ENCODE results near the gene CTNNBL1.

Gene CTNNBL1

GRCh38 chr20:37872161-37872560 is 178.3 kb downstream of the CTNNBL1 start:
- Histone ChIP-seq H3K4me1 (ENCODE audit: control insufficient read depth, insufficient read depth, low read length) (peaks cover 12% of the 10 kb centered on the region), H3K36me3 (ENCODE audit: control insufficient read depth, insufficient read depth, low read length) (peaks cover 17% of the 10 kb centered on the region), H3K4me3 (ENCODE audit: low read depth, low read length) (no peak overlapping the region), H3K9me3 (ENCODE audit: control insufficient read depth, insufficient read depth, low read length) (no peaks in the 10 kb centered on the region), H3K9ac (ENCODE audit: low read depth, low read length) (no peak overlapping the region), H3K27me3 (ENCODE audit: control insufficient read depth, insufficient read depth, low read length) (no peaks in the 10 kb centered on the region)

- Histone ChIP-seq H3K9ac (ENCODE audit: low read depth, low read length) (no peak overlapping the region), H3K36me3 (ENCODE audit: control insufficient read depth, insufficient read depth, low read length) (peaks cover 17% of the 10 kb centered on the region), H3K4me1 (ENCODE audit: control insufficient read depth, insufficient read depth, low read length) (peaks cover 7% of the 10 kb centered on the region), H3K4me3 (ENCODE audit: low read depth, low read length) (no peak overlapping the region), H3K9me3 (ENCODE audit: control insufficient read depth, insufficient read depth, low read length) (no peaks in the 10 kb centered on the region), H3K27me3 (ENCODE audit: control insufficient read depth, insufficient read depth, low read length) (no peaks in the 10 kb centered on the region)
Measured at GRCh38 chr20:37873884-37874283, 180.1 kb downstream of the CTNNBL1 start.

- Histone ChIP-seq H3K9me3 (ENCODE audit: control insufficient read depth, insufficient read depth, low read length) (no peaks in the 10 kb centered on the region), H3K4me3 (ENCODE audit: low read depth, low read length) (no peak overlapping the region), H3K9ac (ENCODE audit: low read depth, low read length) (no peak overlapping the region), H3K27me3 (ENCODE audit: control insufficient read depth, insufficient read depth, low read length) (no peaks in the 10 kb centered on the region), H3K4me1 (ENCODE audit: control insufficient read depth, insufficient read depth, low read length) (no peaks in the 10 kb centered on the region), H3K36me3 (ENCODE audit: control insufficient read depth, insufficient read depth, low read length) (peaks cover 11% of the 10 kb centered on the region)
Measured at GRCh38 chr20:37875460-37876175, 181.8 kb downstream of the CTNNBL1 start.

- no peaks in the 10 kb centered on the region for H3K9me3 ChIP-seq (ENCODE audit: control insufficient read depth, insufficient read depth, low read length)
- no peaks in the 10 kb centered on the region for H3K27me3 ChIP-seq (ENCODE audit: control insufficient read depth, insufficient read depth, low read length)
- no peaks in the 10 kb centered on the region for H3K4me1 ChIP-seq (ENCODE audit: control insufficient read depth, insufficient read depth, low read length)
- no peak overlapping the region for H3K9ac ChIP-seq (ENCODE audit: low read depth, low read length)
- no peak overlapping the region for H3K4me3 ChIP-seq (ENCODE audit: low read depth, low read length)
- H3K36me3 ChIP-seq (ENCODE audit: control insufficient read depth, insufficient read depth, low read length), result peaks cover 10% of the 10 kb centered on the region
Measured at GRCh38 chr20:37876863-37877262, 183.0 kb downstream of the CTNNBL1 start.

- Histone ChIP-seq H3K27me3 (ENCODE audit: control insufficient read depth, insufficient read depth, low read length) (no peaks in the 10 kb centered on the region), H3K36me3 (ENCODE audit: control insufficient read depth, insufficient read depth, low read length) (peaks cover 3% of the 10 kb centered on the region), H3K4me3 (ENCODE audit: low read depth, low read length) (no peak overlapping the region), H3K9me3 (ENCODE audit: control insufficient read depth, insufficient read depth, low read length) (no peaks in the 10 kb centered on the region), H3K9ac (ENCODE audit: low read depth, low read length) (no peak overlapping the region), H3K4me1 (ENCODE audit: control insufficient read depth, insufficient read depth, low read length) (no peaks in the 10 kb centered on the region)
Measured at GRCh38 chr20:37877832-37878772, 184.3 kb downstream of the CTNNBL1 start.

GRCh38 chr20:37878835-37879599 is 185.2 kb downstream of the CTNNBL1 start:
- no peaks in the 10 kb centered on the region for H3K9me3 ChIP-seq (ENCODE audit: control insufficient read depth, insufficient read depth, low read length)
- peaks cover 3% of the 10 kb centered on the region for H3K36me3 ChIP-seq (ENCODE audit: control insufficient read depth, insufficient read depth, low read length)
- H3K9ac ChIP-seq (ENCODE audit: low read depth, low read length), result no peak overlapping the region
- H3K4me1 ChIP-seq (ENCODE audit: control insufficient read depth, insufficient read depth, low read length), result no peaks in the 10 kb centered on the region
- no peaks in the 10 kb centered on the region for H3K27me3 ChIP-seq (ENCODE audit: control insufficient read depth, insufficient read depth, low read length)
- no peak overlapping the region for H3K4me3 ChIP-seq (ENCODE audit: low read depth, low read length)

GRCh38 chr20:37879843-37880242 is 186.0 kb downstream of the CTNNBL1 start:
- Histone ChIP-seq H3K27me3 (ENCODE audit: control insufficient read depth, insufficient read depth, low read length) (no peaks in the 10 kb centered on the region), H3K4me3 (ENCODE audit: low read depth, low read length) (no peak overlapping the region), H3K4me1 (ENCODE audit: control insufficient read depth, insufficient read depth, low read length) (no peaks in the 10 kb centered on the region), H3K36me3 (ENCODE audit: control insufficient read depth, insufficient read depth, low read length) (peaks cover 3% of the 10 kb centered on the region), H3K9ac (ENCODE audit: low read depth, low read length) (no peak overlapping the region), H3K9me3 (ENCODE audit: control insufficient read depth, insufficient read depth, low read length) (no peaks in the 10 kb centered on the region)

GRCh38 chr20:37880726-37881591 is 187.1 kb downstream of the CTNNBL1 start:
- no peaks in the 10 kb centered on the region for H3K9me3 ChIP-seq (ENCODE audit: control insufficient read depth, insufficient read depth, low read length)

GRCh38 chr20:37881601-37882343 is 187.9 kb downstream of the CTNNBL1 start:
- Histone ChIP-seq H3K4me1 (ENCODE audit: control insufficient read depth, insufficient read depth, low read length) (no peaks in the 10 kb centered on the region), H3K27me3 (ENCODE audit: control insufficient read depth, insufficient read depth, low read length) (no peaks in the 10 kb centered on the region), H3K36me3 (ENCODE audit: control insufficient read depth, insufficient read depth, low read length) (no peaks in the 10 kb centered on the region), H3K9ac (ENCODE audit: low read depth, low read length) (no peak overlapping the region), H3K9me3 (ENCODE audit: control insufficient read depth, insufficient read depth, low read length) (no peaks in the 10 kb centered on the region), H3K4me3 (ENCODE audit: low read depth, low read length) (no peak overlapping the region)

More at GRCh38 chr20:37880726-37881591, 187.1 kb downstream of the CTNNBL1 start:
- Histone ChIP-seq H3K4me1 (ENCODE audit: control insufficient read depth, insufficient read depth, low read length) (no peaks in the 10 kb centered on the region), H3K9ac (ENCODE audit: low read depth, low read length) (no peak overlapping the region), H3K27me3 (ENCODE audit: control insufficient read depth, insufficient read depth, low read length) (no peaks in the 10 kb centered on the region), H3K4me3 (ENCODE audit: low read depth, low read length) (no peak overlapping the region), H3K36me3 (ENCODE audit: control insufficient read depth, insufficient read depth, low read length) (no peaks in the 10 kb centered on the region)

GRCh38 chr20:37882961-37883712 is 189.3 kb downstream of the CTNNBL1 start:
- no peaks in the 10 kb centered on the region for H3K9me3 ChIP-seq (ENCODE audit: control insufficient read depth, insufficient read depth, low read length)
- no peak overlapping the region for H3K4me3 ChIP-seq (ENCODE audit: low read depth, low read length)
- no peak overlapping the region for H3K9ac ChIP-seq (ENCODE audit: low read depth, low read length)
- H3K4me1 ChIP-seq (ENCODE audit: control insufficient read depth, insufficient read depth, low read length), result no peaks in the 10 kb centered on the region
- no peaks in the 10 kb centered on the region for H3K27me3 ChIP-seq (ENCODE audit: control insufficient read depth, insufficient read depth, low read length)
- no peaks in the 10 kb centered on the region for H3K36me3 ChIP-seq (ENCODE audit: control insufficient read depth, insufficient read depth, low read length)
